ENCODE data around the gene PLG. TPM values are rescaled to one million over a fixed set of nuclear protein-coding genes. Genes with fewer than 3 reads are reported as not detected.

Gene PLG
- not detected in 2 replicates for total RNA-seq

DNA sequence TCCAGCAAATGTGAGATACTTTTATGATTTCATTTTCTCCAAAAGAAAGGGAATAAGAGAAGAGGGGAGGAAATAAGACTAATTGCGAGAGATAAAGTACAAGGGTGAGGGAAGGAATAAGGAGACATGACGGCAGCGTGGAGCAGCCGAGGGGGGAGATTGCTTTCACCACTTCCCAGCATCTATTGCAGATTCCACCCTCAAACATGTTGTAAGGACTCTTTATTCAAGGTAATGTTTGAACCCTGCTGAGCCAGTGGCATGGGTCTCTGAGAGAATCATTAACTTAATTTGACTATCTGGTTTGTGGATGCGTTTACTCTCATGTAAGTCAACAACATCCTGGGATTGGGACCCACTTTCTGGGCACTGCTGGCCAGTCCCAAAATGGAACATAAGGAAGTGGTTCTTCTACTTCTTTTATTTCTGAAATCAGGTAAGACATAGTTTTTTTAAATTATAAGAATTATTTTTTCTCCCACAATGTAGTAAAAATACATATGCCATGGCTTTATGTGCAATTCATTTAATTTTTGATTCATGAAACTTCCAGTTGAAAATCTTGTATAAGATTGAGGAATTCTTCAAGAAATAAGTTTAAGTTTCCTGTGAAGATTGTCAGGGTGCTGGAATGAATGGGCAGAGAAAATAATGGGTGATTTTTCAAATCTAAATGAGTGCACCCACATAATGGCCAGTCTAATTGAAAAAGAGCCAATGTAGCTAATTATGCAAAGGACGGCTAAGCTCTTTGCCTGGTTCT is at the start of gene PLG:
PLG (plus strand) TSS at position 327 of the 763 bp plus-strand sequence; CDS start at position 388, 61 bp downstream.

DNA sequence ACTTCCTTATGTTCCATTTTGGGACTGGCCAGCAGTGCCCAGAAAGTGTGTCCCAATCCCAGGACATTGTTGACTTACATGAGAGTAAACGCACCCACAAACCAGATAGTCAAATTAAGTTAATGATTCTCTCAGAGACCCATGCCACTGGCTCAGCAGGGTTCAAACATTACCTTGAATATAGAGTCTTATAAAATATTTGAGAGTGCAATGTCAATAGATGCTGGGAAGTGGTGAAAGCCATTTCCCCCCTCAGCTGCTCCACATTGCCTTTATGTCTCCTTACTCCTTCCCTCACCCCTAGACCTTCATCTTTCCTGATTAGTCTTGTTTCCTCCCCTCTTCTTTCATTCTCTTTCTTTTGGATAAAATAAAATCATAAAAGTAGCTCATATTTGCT is 37.8 kb upstream of the PLG start, which contains the start of gene LPA:
LPA (minus strand) TSS at position 78 of the 400 bp plus-strand sequence; CDS start at position 17, 61 bp downstream.

Other genes starting within 250 kb of the PLG start
- gene LPA, start 38.0 kb upstream of the PLG start, total RNA-seq, result not detected in 2 replicates